ENCODE data around the gene TRMT13. TPM values are rescaled to one million over a fixed set of nuclear protein-coding genes. Genes with fewer than 3 reads are reported as not detected.

TRMT13 gene
- total and polyA plus RNA-seq, 2 of the 13 experiments (the other 11 are each of a cell fraction or from before 2014, with no cell fraction given): 10.0 to 12.4 TPM

GRCh38 chr1:100132566-100133477, at the start of gene TRMT13, which contains the start of gene SASS6 (continued):
- TF ChIP-seq ZSCAN30 (CRISPR knock-in tag; IDR thresholded peaks at IDR 0.05) (no peak), ZNF724P (CRISPR knock-in tag; IDR thresholded peaks at IDR 0.05; ENCODE audit: borderline replicate concordance) (0 out of 2 replicates have a peak, but pooled peaks have one; percentile 33), HNF4G (IDR thresholded peaks at IDR 0.05; ENCODE audit: borderline replicate concordance, low read depth, low read length) (no peak), HNF4G (CRISPR knock-in tag; IDR thresholded peaks at IDR 0.05; ENCODE audit: borderline replicate concordance, low read depth) (no peak; the same call in none of the 2 replicates), NR2F2 (IDR thresholded peaks at IDR 0.05; ENCODE audit: borderline replicate concordance, low read depth) (no peak; the same call in 1 of the 2 replicates), ZNF773 (CRISPR knock-in tag; IDR thresholded peaks at IDR 0.05; ENCODE audit: borderline replicate concordance) (0 out of 2 replicates have a peak, but pooled peaks have one; percentile 60), HMGA1 (CRISPR knock-in tag; conservative IDR thresholded peaks at IDR 0.05) (no peak), TCF7 (IDR thresholded peaks at IDR 0.05; ENCODE audit: low read depth) (no peak), ZNF569 (CRISPR knock-in tag; IDR thresholded peaks at IDR 0.05; ENCODE audit: borderline replicate concordance) (0 out of 2 replicates have a peak, but pooled peaks have one; percentile 51), SETDB1 (CRISPR knock-in tag; IDR thresholded peaks at IDR 0.05; ENCODE audit: borderline replicate concordance) (no peak), POLR2G (IDR thresholded peaks at IDR 0.05; ENCODE audit: low read depth, low read length) (peak; percentile 87), ZNF337 (CRISPR knock-in tag; IDR thresholded peaks at IDR 0.05; ENCODE audit: borderline replicate concordance, low read depth) (0 out of 2 replicates have a peak, but pooled peaks have one; percentile 26), TIGD3 (CRISPR knock-in tag; IDR thresholded peaks at IDR 0.05; ENCODE audit: borderline replicate concordance) (no peak), NFYC (CRISPR knock-in tag; IDR thresholded peaks at IDR 0.05) (peak; percentile 31; the same call in 1 of the 2 replicates), ZNF329 (CRISPR knock-in tag; IDR thresholded peaks at IDR 0.05; ENCODE audit: low read depth) (no peak), ATF7-NPFF (CRISPR knock-in tag; IDR thresholded peaks at IDR 0.05; ENCODE audit: low read depth) (peak; percentile 37; the same call in 1 of the 2 replicates)
- TF ChIP-seq, protein P1, sequence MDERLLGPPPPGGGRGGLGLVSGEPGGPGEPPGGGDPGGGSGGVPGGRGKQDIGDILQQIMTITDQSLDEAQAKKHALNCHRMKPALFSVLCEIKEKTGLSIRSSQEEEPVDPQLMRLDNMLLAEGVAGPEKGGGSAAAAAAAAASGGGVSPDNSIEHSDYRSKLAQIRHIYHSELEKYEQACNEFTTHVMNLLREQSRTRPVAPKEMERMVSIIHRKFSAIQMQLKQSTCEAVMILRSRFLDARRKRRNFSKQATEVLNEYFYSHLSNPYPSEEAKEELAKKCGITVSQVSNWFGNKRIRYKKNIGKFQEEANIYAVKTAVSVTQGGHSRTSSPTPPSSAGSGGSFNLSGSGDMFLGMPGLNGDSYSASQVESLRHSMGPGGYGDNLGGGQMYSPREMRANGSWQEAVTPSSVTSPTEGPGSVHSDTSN (CRISPR knock-in tag; IDR thresholded peaks at IDR 0.05): no peak
- TF ChIP-seq, protein P2, sequence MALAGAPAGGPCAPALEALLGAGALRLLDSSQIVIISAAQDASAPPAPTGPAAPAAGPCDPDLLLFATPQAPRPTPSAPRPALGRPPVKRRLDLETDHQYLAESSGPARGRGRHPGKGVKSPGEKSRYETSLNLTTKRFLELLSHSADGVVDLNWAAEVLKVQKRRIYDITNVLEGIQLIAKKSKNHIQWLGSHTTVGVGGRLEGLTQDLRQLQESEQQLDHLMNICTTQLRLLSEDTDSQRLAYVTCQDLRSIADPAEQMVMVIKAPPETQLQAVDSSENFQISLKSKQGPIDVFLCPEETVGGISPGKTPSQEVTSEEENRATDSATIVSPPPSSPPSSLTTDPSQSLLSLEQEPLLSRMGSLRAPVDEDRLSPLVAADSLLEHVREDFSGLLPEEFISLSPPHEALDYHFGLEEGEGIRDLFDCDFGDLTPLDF (CRISPR knock-in tag; IDR thresholded peaks at IDR 0.05): peak; percentile 81
- TF ChIP-seq, protein P3, sequence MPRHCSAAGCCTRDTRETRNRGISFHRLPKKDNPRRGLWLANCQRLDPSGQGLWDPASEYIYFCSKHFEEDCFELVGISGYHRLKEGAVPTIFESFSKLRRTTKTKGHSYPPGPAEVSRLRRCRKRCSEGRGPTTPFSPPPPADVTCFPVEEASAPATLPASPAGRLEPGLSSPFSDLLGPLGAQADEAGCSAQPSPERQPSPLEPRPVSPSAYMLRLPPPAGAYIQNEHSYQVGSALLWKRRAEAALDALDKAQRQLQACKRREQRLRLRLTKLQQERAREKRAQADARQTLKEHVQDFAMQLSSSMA (CRISPR knock-in tag; IDR thresholded peaks at IDR 0.05): peak; percentile 95
- TF ChIP-seq, protein P4, sequence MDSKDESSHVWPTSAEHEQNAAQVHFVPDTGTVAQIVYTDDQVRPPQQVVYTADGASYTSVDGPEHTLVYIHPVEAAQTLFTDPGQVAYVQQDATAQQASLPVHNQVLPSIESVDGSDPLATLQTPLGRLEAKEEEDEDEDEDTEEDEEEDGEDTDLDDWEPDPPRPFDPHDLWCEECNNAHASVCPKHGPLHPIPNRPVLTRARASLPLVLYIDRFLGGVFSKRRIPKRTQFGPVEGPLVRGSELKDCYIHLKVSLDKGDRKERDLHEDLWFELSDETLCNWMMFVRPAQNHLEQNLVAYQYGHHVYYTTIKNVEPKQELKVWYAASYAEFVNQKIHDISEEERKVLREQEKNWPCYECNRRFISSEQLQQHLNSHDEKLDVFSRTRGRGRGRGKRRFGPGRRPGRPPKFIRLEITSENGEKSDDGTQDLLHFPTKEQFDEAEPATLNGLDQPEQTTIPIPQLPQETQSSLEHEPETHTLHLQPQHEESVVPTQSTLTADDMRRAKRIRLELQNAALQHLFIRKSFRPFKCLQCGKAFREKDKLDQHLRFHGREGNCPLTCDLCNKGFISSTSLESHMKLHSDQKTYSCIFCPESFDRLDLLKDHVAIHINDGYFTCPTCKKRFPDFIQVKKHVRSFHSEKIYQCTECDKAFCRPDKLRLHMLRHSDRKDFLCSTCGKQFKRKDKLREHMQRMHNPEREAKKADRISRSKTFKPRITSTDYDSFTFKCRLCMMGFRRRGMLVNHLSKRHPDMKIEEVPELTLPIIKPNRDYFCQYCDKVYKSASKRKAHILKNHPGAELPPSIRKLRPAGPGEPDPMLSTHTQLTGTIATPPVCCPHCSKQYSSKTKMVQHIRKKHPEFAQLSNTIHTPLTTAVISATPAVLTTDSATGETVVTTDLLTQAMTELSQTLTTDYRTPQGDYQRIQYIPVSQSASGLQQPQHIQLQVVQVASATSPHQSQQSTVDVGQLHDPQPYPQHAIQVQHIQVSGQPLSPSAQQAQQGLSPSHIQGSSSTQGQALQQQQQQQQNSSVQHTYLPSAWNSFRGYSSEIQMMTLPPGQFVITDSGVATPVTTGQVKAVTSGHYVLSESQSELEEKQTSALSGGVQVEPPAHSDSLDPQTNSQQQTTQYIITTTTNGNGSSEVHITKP (CRISPR knock-in tag; IDR thresholded peaks at IDR 0.05; ENCODE audit: low read depth): no peak; the same call in 1 of the 2 replicates

Measured in HepG2 (cell line).